Vagina (tissue), 2 donors: ENCODE results near the gene CCDC68. TPM values are rescaled to one million over a fixed set of nuclear protein-coding genes. Genes with fewer than 3 reads are reported as not detected.

Experiments used
- DNase-seq, 2 donors: peaks; one replicate each; pipeline ENCODE4 v3.0.0-alpha.2; 2017; ENCODE audit errors: extremely low spot score in 2 of 2
- H3K27ac ChIP-seq: fragments of 200-600 bp; sonication (generic); one replicate; pipeline ENCODE4 v1.5.1; 2019
- H3K27me3 ChIP-seq: fragments of 200-600 bp; sonication (generic); one replicate; pipeline ENCODE4 v1.5.1; 2019
- H3K36me3 ChIP-seq, 2 donors: fragments of 200-600 bp; sonication (generic); one replicate each; pipeline ENCODE4 v1.5.1; 2017 to 2019
- H3K4me1 ChIP-seq: fragments of 200-600 bp; sonication (generic); one replicate; pipeline ENCODE4 v1.5.1; 2019
- H3K4me3 ChIP-seq, 2 donors: fragments of 200-600 bp; sonication (generic); 1 replicate in 1 of 2; 2 replicates in 1 of 2; pipeline ENCODE4 v1.5.1; 2016 to 2019
- H3K9me3 ChIP-seq: fragments of 200-600 bp; sonication (generic); one replicate; pipeline ENCODE4 v1.5.1; 2019
- POLR2A ChIP-seq, 2 donors: fragments of 450-650 bp; IDR thresholded peaks; one replicate each; pipeline ENCODE4 v1.6.1; 2017; ENCODE audit warnings: antibody characterized with exemption in 2 of 2, mild to moderate bottlenecking in 2 of 2, moderate library complexity in 2 of 2
- POLR2AphosphoS5 ChIP-seq, 2 donors: sonication (generic); formaldehyde crosslinking; IDR thresholded peaks; one replicate each; pipeline ENCODE4 v1.9.0; 2017; ENCODE audit warnings: antibody characterized with exemption in 2 of 2, mild to moderate bottlenecking in 2 of 2, low read depth in 1 of 2; ENCODE audit not compliant: insufficient read depth in 1 of 2
- intact Hi-C: fragments of 100-400 bp; cut with DNase I; formaldehyde crosslinking; loops from one replicate; pipeline ENCODE4 v1.15.1; 2023
- total RNA-seq: library from RNA; depleted of rRNA; stranded (reverse); fragments of >200 nt; gene quantifications from one replicate; pipeline ENCODE4 v1.2.3, GENCODE V29; 2016
- TF ChIP-seq, protein P1 (sequence below), 3 experiments: fragments of 450-650 bp in 2 of 3; fragments of 200-600 bp in 1 of 3; sonication (generic) in 1 of 3; IDR thresholded peaks; one replicate each; pipeline ENCODE4 v1.5.1; 2017 to 2019; ENCODE audit warnings: antibody characterized with exemption in 3 of 3, mild to moderate bottlenecking in 2 of 3, moderate library complexity in 2 of 3

Gene CCDC68
- total RNA-seq, 1 donor from 2014 or later, result 8.1 TPM

DNA sequence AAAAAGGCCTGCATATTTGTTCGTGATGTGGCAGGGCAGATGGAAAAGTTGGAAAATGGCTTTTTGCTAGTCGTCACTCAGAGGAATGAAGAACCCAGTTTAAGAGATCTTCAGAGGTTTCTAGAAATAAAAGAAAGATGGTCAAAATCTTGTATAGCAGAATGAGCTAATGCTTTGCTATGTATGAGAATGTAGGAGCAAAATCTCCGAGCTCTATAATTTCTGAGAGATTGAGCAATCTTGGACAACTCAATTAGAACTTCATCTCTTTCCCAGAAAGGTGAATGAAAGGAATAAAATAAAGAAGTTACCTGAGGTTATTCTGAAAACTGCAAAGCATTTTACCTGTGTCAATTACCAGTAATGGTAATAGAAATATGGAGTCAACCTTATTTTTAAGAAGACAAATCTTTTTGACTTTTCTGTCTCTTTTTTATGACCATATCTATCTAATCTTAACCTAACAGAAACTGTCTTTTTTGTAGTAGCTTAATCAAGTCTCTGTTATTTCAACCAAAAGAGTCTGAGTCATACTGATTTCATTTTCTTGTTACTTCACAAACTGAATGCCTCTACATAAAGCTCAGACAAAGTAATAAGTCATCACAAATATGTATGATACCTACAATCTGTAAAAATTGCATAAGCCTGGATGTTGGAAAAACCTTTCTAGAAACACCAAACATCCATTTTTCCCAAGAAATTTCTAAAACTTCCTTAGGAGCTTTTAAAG lies 32.5 kb downstream of the CCDC68 start:
- H3K36me3 ChIP-seq, result no peaks in the 10 kb centered on the region
- no peaks in the 10 kb centered on the region for H3K27me3 ChIP-seq
- intact Hi-C loops, result no loop called here
- TF ChIP-seq POLR2AphosphoS5 (IDR thresholded peaks at IDR 0.05; ENCODE audit: insufficient read depth in 1 of 2, low read depth in 1 of 2) (no peak), POLR2A (IDR thresholded peaks at IDR 0.05) (no peak)
- TF ChIP-seq, protein P1, sequence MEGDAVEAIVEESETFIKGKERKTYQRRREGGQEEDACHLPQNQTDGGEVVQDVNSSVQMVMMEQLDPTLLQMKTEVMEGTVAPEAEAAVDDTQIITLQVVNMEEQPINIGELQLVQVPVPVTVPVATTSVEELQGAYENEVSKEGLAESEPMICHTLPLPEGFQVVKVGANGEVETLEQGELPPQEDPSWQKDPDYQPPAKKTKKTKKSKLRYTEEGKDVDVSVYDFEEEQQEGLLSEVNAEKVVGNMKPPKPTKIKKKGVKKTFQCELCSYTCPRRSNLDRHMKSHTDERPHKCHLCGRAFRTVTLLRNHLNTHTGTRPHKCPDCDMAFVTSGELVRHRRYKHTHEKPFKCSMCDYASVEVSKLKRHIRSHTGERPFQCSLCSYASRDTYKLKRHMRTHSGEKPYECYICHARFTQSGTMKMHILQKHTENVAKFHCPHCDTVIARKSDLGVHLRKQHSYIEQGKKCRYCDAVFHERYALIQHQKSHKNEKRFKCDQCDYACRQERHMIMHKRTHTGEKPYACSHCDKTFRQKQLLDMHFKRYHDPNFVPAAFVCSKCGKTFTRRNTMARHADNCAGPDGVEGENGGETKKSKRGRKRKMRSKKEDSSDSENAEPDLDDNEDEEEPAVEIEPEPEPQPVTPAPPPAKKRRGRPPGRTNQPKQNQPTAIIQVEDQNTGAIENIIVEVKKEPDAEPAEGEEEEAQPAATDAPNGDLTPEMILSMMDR (IDR thresholded peaks at IDR 0.05), result no peak
- DNase-seq, result no peak
- H3K9me3 ChIP-seq, result no peaks in the 10 kb centered on the region
- no peak overlapping the region for H3K4me3 ChIP-seq
- no peaks in the 10 kb centered on the region for H3K4me1 ChIP-seq
- no peak overlapping the region for H3K27ac ChIP-seq

GRCh38 chr18:54924948-54925347 lies 34.3 kb downstream of the CCDC68 start:
- DNase-seq, result no peak
- Histone ChIP-seq H3K27ac (no peak overlapping the region), H3K4me1 (no peaks in the 10 kb centered on the region), H3K4me3 (no peak overlapping the region), H3K9me3 (no peaks in the 10 kb centered on the region), H3K27me3 (no peaks in the 10 kb centered on the region), H3K36me3 (no peaks in the 10 kb centered on the region)
- intact Hi-C loops, result no loop called here
- no peak for TF ChIP-seq POLR2A (IDR thresholded peaks at IDR 0.05)
- TF ChIP-seq, protein P1 (IDR thresholded peaks at IDR 0.05), result no peak
- no peak for TF ChIP-seq POLR2AphosphoS5 (IDR thresholded peaks at IDR 0.05; ENCODE audit: insufficient read depth in 1 of 2, low read depth in 1 of 2)

DNA sequence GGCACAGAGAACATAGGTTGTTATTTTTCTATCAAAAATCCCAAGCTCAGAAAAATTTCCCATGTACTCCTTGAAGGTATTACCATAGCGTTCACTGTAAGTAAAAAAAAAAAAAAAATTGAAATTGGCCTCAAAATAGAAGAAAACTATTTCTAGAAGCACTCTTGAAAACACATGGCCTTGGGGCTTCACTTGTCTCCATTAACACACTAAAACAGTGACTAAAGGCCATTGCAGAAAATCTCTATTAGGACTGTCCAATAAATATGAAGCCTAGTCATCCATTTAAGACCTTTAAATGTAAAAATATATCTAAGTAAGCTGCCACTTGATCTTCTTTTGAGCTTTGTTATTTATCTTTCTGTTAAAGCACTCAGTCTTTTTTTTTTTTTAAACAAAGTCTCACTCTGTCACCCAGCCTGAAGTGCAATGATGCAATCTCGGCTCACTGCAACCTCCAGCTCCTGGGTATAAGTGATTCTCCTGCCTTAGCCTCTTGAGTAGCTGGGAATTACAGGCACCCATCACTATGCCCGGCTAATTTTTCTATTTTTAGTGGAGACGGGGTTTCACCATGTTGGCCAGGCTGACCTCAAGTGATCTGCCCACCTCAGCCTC lies 35.8 kb downstream of the CCDC68 start:
- Histone ChIP-seq H3K4me1 (no peaks in the 10 kb centered on the region), H3K27me3 (no peaks in the 10 kb centered on the region), H3K36me3 (no peaks in the 10 kb centered on the region), H3K9me3 (no peaks in the 10 kb centered on the region), H3K4me3 (no peak overlapping the region), H3K27ac (no peak overlapping the region)
- no peak for DNase-seq
- no peak for TF ChIP-seq POLR2AphosphoS5 (IDR thresholded peaks at IDR 0.05; ENCODE audit: insufficient read depth in 1 of 2, low read depth in 1 of 2)
- intact Hi-C loops, result no loop called here

GRCh38 chr18:54919412-54919811 lies 39.8 kb downstream of the CCDC68 start:
- no peaks in the 10 kb centered on the region for H3K9me3 ChIP-seq
- intact Hi-C loops, result no loop called here
- H3K4me3 ChIP-seq, result no peak overlapping the region
- TF ChIP-seq, protein P1 (IDR thresholded peaks at IDR 0.05), result no peak
- no peak for TF ChIP-seq POLR2A (IDR thresholded peaks at IDR 0.05)
- no peak for TF ChIP-seq POLR2AphosphoS5 (IDR thresholded peaks at IDR 0.05; ENCODE audit: insufficient read depth in 1 of 2, low read depth in 1 of 2)
- H3K36me3 ChIP-seq, result no peaks in the 10 kb centered on the region
- no peaks in the 10 kb centered on the region for H3K27me3 ChIP-seq
- no peaks in the 10 kb centered on the region for H3K4me1 ChIP-seq
- H3K27ac ChIP-seq, result no peak overlapping the region
- DNase-seq, result no peak

DNA sequence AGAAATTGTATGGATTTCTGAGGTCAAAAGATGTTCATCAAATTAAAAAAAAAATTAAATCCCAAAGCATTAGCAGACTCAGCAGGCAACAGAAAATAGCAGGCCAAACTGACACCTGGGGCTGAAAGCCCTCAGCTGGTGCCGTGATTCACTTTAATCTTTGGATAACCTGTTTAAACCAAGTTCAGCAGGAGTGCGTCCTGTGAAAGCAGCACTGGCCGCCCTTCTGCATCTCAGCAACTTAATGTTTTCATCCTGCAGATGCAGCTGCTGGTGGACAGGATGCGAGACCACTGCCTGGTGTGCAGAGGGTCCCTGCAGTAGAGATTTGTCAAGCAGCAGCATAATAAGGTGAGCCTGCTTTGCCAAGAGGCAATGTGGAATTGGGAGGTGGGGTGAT lies 41.2 kb downstream of the CCDC68 start:
- H3K27me3 ChIP-seq, result no peaks in the 10 kb centered on the region
- H3K4me3 ChIP-seq, result no peak overlapping the region
- TF ChIP-seq POLR2AphosphoS5 (IDR thresholded peaks at IDR 0.05; ENCODE audit: insufficient read depth in 1 of 2, low read depth in 1 of 2) (no peak), POLR2A (IDR thresholded peaks at IDR 0.05) (no peak)
- TF ChIP-seq, protein P1 (IDR thresholded peaks at IDR 0.05), result no peak
- no peaks in the 10 kb centered on the region for H3K36me3 ChIP-seq
- DNase-seq, result no peak
- intact Hi-C loops, result no loop called here
- no peaks in the 10 kb centered on the region for H3K9me3 ChIP-seq
- no peaks in the 10 kb centered on the region for H3K4me1 ChIP-seq
- H3K27ac ChIP-seq, result no peak overlapping the region
